HepG2 (cell line): ENCODE data around the gene PRKRIP1. TPM values are rescaled to one million over a fixed set of nuclear protein-coding genes. Genes with fewer than 3 reads are reported as not detected.

Experiments
- ASH2L ChIP-seq: fragments of 300-600, 200-600 bp; sonication (generic); IDR thresholded peaks from 2 replicates; pipeline ENCODE4 v1.7.0; 2017; ENCODE audit warnings: low read depth, mild to moderate bottlenecking, moderate library complexity, mixed read lengths, low read length; ENCODE audit not compliant: insufficient read length
- ATF7 ChIP-seq, 2 experiments: fragments of 450-650 bp in 1 of 2; sonication (generic) in 1 of 2; formaldehyde crosslinking in 1 of 2; IDR thresholded peaks; 2 replicates each; pipeline versions ENCODE4 v1.4.0 to v1.6.1; 2016 to 2020; ENCODE audit warnings: antibody characterized with exemption in 1 of 2, mild to moderate bottlenecking in 1 of 2, missing genetic modification reagents in 1 of 2
- EHMT2 ChIP-seq: fragments of 200-600 bp; sonication (generic); IDR thresholded peaks from 2 replicates; pipeline ENCODE4 v1.7.0; 2017; ENCODE audit warnings: antibody characterized with exemption, low read depth, low read length, borderline replicate concordance
- GABPA ChIP-seq, 2 experiments: IDR thresholded peaks; 2 replicates each; pipeline ENCODE4 v1.6.1; 2011 to 2016; ENCODE audit warnings: low read depth in 2 of 2, low read length in 1 of 2, missing biosample characterization in 1 of 2, missing genetic modification characterization in 1 of 2
- GZF1 ChIP-seq: sonication (generic); formaldehyde crosslinking; IDR thresholded peaks from 2 replicates; pipeline ENCODE4 v1.5.1; 2020; ENCODE audit warnings: mild to moderate bottlenecking, missing genetic modification reagents
- ISX ChIP-seq: sonication (generic); formaldehyde crosslinking; conservative IDR thresholded peaks from 2 replicates; pipeline ENCODE4 v1.5.0; 2020; ENCODE audit warnings: missing genetic modification reagents
- KAT7 ChIP-seq: IDR thresholded peaks from 2 replicates; pipeline ENCODE4 v1.6.1; 2018; ENCODE audit warnings: borderline replicate concordance, missing compliant biosample characterization
- KLF9 ChIP-seq: IDR thresholded peaks from 2 replicates; pipeline ENCODE4 v1.6.1; 2016; ENCODE audit warnings: low read depth
- MATR3 ChIP-seq: sonication (generic); formaldehyde crosslinking; IDR thresholded peaks from 2 replicates; pipeline ENCODE4 v1.4.0; 2020; ENCODE audit warnings: missing genetic modification reagents
- MTA3 ChIP-seq: sonication (generic); formaldehyde crosslinking; IDR thresholded peaks from 2 replicates; pipeline ENCODE4 v1.4.0; 2020; ENCODE audit warnings: missing genetic modification reagents
- MTERF4 ChIP-seq: sonication (generic); formaldehyde crosslinking; IDR thresholded peaks from 2 replicates; pipeline ENCODE4 v1.8.0; 2023; ENCODE audit warnings: mild to moderate bottlenecking, missing genetic modification reagents
- NCOA1 ChIP-seq: sonication (generic); formaldehyde crosslinking; IDR thresholded peaks from 2 replicates; pipeline ENCODE4 v1.9.0; 2021; ENCODE audit warnings: missing genetic modification reagents
- PCBP2 ChIP-seq: fragments of 200-400 bp; formaldehyde crosslinking; optimal IDR thresholded peaks from 2 replicates; pipeline ENCODE3; 2018; ENCODE audit warnings: low read length, low read depth; ENCODE audit not compliant: poor library complexity, severe bottlenecking
- RBFOX2 ChIP-seq: fragments of 200-400 bp; formaldehyde crosslinking; IDR thresholded peaks from 2 replicates; pipeline ENCODE4 v1.6.1; 2017; ENCODE audit warnings: low read depth, mild to moderate bottlenecking, low read length
- SNRNP70 ChIP-seq: fragments of 200-400 bp; formaldehyde crosslinking; IDR thresholded peaks from 2 replicates; pipeline ENCODE4 v1.6.1; 2017; ENCODE audit warnings: mild to moderate bottlenecking, low read depth, low read length, moderate library complexity
- TBX2 ChIP-seq: sonication (generic); formaldehyde crosslinking; IDR thresholded peaks from 2 replicates; pipeline ENCODE4 v1.5.0; 2020; ENCODE audit warnings: missing genetic modification reagents, mild to moderate bottlenecking, borderline replicate concordance
- ZNF160 ChIP-seq: sonication (generic); formaldehyde crosslinking; IDR thresholded peaks from 2 replicates; pipeline ENCODE4 v1.8.0; 2022; ENCODE audit warnings: mild to moderate bottlenecking, inconsistent platforms, missing genetic modification reagents
- ZNF225 ChIP-seq: sonication (generic); formaldehyde crosslinking; IDR thresholded peaks from 2 replicates; pipeline ENCODE4 v1.4.0; 2020; ENCODE audit warnings: mild to moderate bottlenecking, missing genetic modification reagents
- ZNF256 ChIP-seq: sonication (generic); formaldehyde crosslinking; conservative IDR thresholded peaks from 2 replicates; pipeline ENCODE4 v1.4.0; 2020; ENCODE audit warnings: missing genetic modification reagents
- ZNF333 ChIP-seq: sonication (generic); formaldehyde crosslinking; IDR thresholded peaks from 2 replicates; pipeline ENCODE4 v1.4.0; 2020; ENCODE audit warnings: mild to moderate bottlenecking, missing genetic modification reagents, borderline replicate concordance
- ZNF44 ChIP-seq: sonication (generic); formaldehyde crosslinking; IDR thresholded peaks from 2 replicates; pipeline ENCODE4 v1.5.1; 2020; ENCODE audit warnings: mild to moderate bottlenecking, missing genetic modification reagents
- ZNF484 ChIP-seq: sonication (generic); formaldehyde crosslinking; IDR thresholded peaks from 2 replicates; pipeline ENCODE4 v1.5.1; 2020; ENCODE audit warnings: mild to moderate bottlenecking, low read depth, missing genetic modification reagents, borderline replicate concordance
- ZNF558 ChIP-seq: sonication (generic); formaldehyde crosslinking; IDR thresholded peaks from 2 replicates; pipeline ENCODE4 v1.9.0; 2022; ENCODE audit warnings: mild to moderate bottlenecking, missing genetic modification reagents, borderline replicate concordance
- ZNF720 ChIP-seq: sonication (generic); formaldehyde crosslinking; IDR thresholded peaks from 2 replicates; pipeline ENCODE4 v1.4.0; 2020; ENCODE audit warnings: missing genetic modification reagents
- ZNF800 ChIP-seq: sonication (generic); formaldehyde crosslinking; IDR thresholded peaks from 2 replicates; pipeline ENCODE4 v1.4.0; 2020; ENCODE audit warnings: missing genetic modification reagents
- ZSCAN29 ChIP-seq: sonication (generic); formaldehyde crosslinking; conservative IDR thresholded peaks from 2 replicates; pipeline ENCODE4 v1.4.0; 2020; ENCODE audit warnings: mild to moderate bottlenecking, missing genetic modification reagents
- polyA plus RNA-seq, 8 experiments: library from polyadenylated mRNA; depleted of rRNA in 3 of 8; stranded (reverse) in 7 of 8; unstranded in 1 of 8; fragments of >200 nt; fragmentation: Illumina TruSeq in 4 of 8; extraction: Trizol in 4 of 8; gene quantifications; 2 replicates each; pipeline versions ENCODE4 v1.2.1 to v1.2.3, GENCODE V29; 2011 to 2016; ENCODE audit warnings: low read depth in 4 of 8, missing spikeins in 1 of 8, mixed read lengths in 1 of 8; ENCODE audit not compliant: insufficient read depth in 1 of 8
- total RNA-seq, 5 experiments: library from RNA; depleted of rRNA; stranded (reverse); fragments of >200 nt; fragmentation: Illumina TruSeq; extraction: Trizol; gene quantifications; 2 replicates each; pipeline ENCODE4 v1.2.3, GENCODE V29; 2016; ENCODE audit warnings: low read depth in 1 of 5

PRKRIP1 gene
- total and polyA plus RNA-seq, 2 of the 13 experiments (the other 11 are each of a cell fraction or from before 2014, with no cell fraction given), result 13.2 to 16.8 TPM

- TF ChIP-seq ZNF800 (CRISPR knock-in tag), result no peak
- no peak for TF ChIP-seq PCBP2
- TF ChIP-seq ZNF484, result no peak
- TF ChIP-seq KLF9 (CRISPR knock-in tag), result 0 out of 2 replicates have a peak, but pooled peaks have one; percentile 20
- peak; percentile 29; the same call in 1 of the 2 replicates for TF ChIP-seq ZNF558 (CRISPR knock-in tag)
- TF ChIP-seq ZSCAN29 (CRISPR knock-in tag), result 0 out of 2 replicates have a peak, but pooled peaks have one; percentile 22
- TF ChIP-seq NCOA1 (CRISPR knock-in tag), result no peak
- TF ChIP-seq ZNF225 (CRISPR knock-in tag), result no peak
- TF ChIP-seq EHMT2, result no peak
- no peak; the same call in 1 of the 2 replicates for TF ChIP-seq GZF1 (CRISPR knock-in tag)
- TF ChIP-seq MATR3 (CRISPR knock-in tag), result no peak
- peak; percentile 79 for TF ChIP-seq RBFOX2
- no peak for TF ChIP-seq ZNF160 (CRISPR knock-in tag)
- TF ChIP-seq MTA3 (CRISPR knock-in tag), result no peak
- no peak for TF ChIP-seq ATF7 (IDR thresholded peaks at IDR 0.05)
- TF ChIP-seq ATF7 (CRISPR knock-in tag; IDR thresholded peaks at IDR 0.05), result 0 out of 2 replicates have a peak, but pooled peaks have one; percentile 47
- peak; percentile 56 for TF ChIP-seq TBX2 (CRISPR knock-in tag)
- no peak for TF ChIP-seq MTERF4
- no peak for TF ChIP-seq SNRNP70
- TF ChIP-seq ZNF256 (CRISPR knock-in tag), result no peak; the same call in 1 of the 2 replicates
- TF ChIP-seq ZNF44, result no peak
- no peak for TF ChIP-seq ZNF720 (CRISPR knock-in tag)
- TF ChIP-seq ASH2L, result peak; percentile 55
- no peak for TF ChIP-seq ISX (CRISPR knock-in tag)
- TF ChIP-seq KAT7, result peak; percentile 32; the same call in 1 of the 2 replicates
- TF ChIP-seq ZNF333 (CRISPR knock-in tag), result no peak
- no peak for TF ChIP-seq GABPA (IDR thresholded peaks at IDR 0.05; ENCODE audit: low read depth, low read length)
- peak; percentile 61 for TF ChIP-seq GABPA (CRISPR knock-in tag; IDR thresholded peaks at IDR 0.05; ENCODE audit: low read depth)
Observed at GRCh38 chr7:102395873-102396709, at the start of gene PRKRIP1 (continued).
